Parathyroid adenoma (tissue), 2 donors: ENCODE results near the gene PKD1L1.

ENCODE experiments used
- H2AFZ ChIP-seq: fragments of 300-600 bp; sonication (generic); one replicate; pipeline ENCODE4 v1.7.0; 2017; ENCODE audit warnings: antibody characterized with exemption, mild to moderate bottlenecking
- H3K27ac ChIP-seq: fragments of 300-600 bp; sonication (generic); one replicate; pipeline ENCODE4 v1.7.0; 2017
- H3K27me3 ChIP-seq: fragments of 300-600 bp; sonication (generic); one replicate; pipeline ENCODE4 v1.7.0; 2017; ENCODE audit warnings: low read length; ENCODE audit not compliant: control insufficient read depth, insufficient read depth
- H3K36me3 ChIP-seq: fragments of 300-600 bp; sonication (generic); one replicate; pipeline ENCODE4 v1.7.0; 2017; ENCODE audit warnings: low read length; ENCODE audit not compliant: control insufficient read depth, insufficient read depth
- H3K4me1 ChIP-seq: fragments of 300-600 bp; sonication (generic); one replicate; pipeline ENCODE4 v1.7.0; 2017; ENCODE audit warnings: control low read depth
- H3K4me2 ChIP-seq: fragments of 300-600 bp; sonication (generic); one replicate; pipeline ENCODE4 v1.7.0; 2017; ENCODE audit warnings: low read length
- H3K4me3 ChIP-seq: fragments of 300-600 bp; sonication (generic); one replicate; pipeline ENCODE4 v1.7.0; 2017; ENCODE audit warnings: low read depth, low read length
- H3K79me2 ChIP-seq: fragments of 300-600 bp; sonication (generic); one replicate; pipeline ENCODE4 v1.7.0; 2017; ENCODE audit warnings: control low read depth
- H3K9ac ChIP-seq: fragments of 300-600 bp; sonication (generic); one replicate; pipeline ENCODE4 v1.7.0; 2017; ENCODE audit warnings: mild to moderate bottlenecking
- H3K9me3 ChIP-seq: fragments of 300-600 bp; sonication (generic); one replicate; pipeline ENCODE4 v1.7.0; 2017; ENCODE audit warnings: low read length; ENCODE audit not compliant: control insufficient read depth
- CTCF ChIP-seq: fragments of 300-600 bp; sonication (generic); IDR thresholded peaks from one replicate; pipeline ENCODE4 v1.7.0; 2017; ENCODE audit warnings: antibody characterized with exemption, mild to moderate bottlenecking
- donor health status: primary hyperparathyroidism.

Gene PKD1L1

GRCh38 chr7:47807756-47808155, 140.5 kb downstream of the PKD1L1 start:
- Histone ChIP-seq H3K27ac (no peak overlapping the region), H3K4me1 (no peaks in the 10 kb centered on the region), H3K9me3 (no peaks in the 10 kb centered on the region), H3K4me2 (no peak overlapping the region), H2AFZ (no peak overlapping the region), H3K9ac (no peak overlapping the region), H3K27me3 (no peaks in the 10 kb centered on the region), H3K36me3 (no peaks in the 10 kb centered on the region), H3K4me3 (no peak overlapping the region), H3K79me2 (no peaks in the 10 kb centered on the region)
- no peak for TF ChIP-seq CTCF

- no peak for TF ChIP-seq CTCF
- H3K27ac ChIP-seq, result no peak overlapping the region
Observed at GRCh38 chr7:47807126-47807525, 141.1 kb downstream of the PKD1L1 start.

GRCh38 chr7:47806701-47807103, 141.6 kb downstream of the PKD1L1 start:
- no peak overlapping the region for H3K4me2 ChIP-seq
- no peaks in the 10 kb centered on the region for H3K36me3 ChIP-seq
- no peaks in the 10 kb centered on the region for H3K4me1 ChIP-seq
- no peaks in the 10 kb centered on the region for H3K9me3 ChIP-seq
- H3K27me3 ChIP-seq, result no peaks in the 10 kb centered on the region
- H2AFZ ChIP-seq, result no peak overlapping the region
- no peak overlapping the region for H3K9ac ChIP-seq
- H3K27ac ChIP-seq, result no peak overlapping the region
- no peak overlapping the region for H3K4me3 ChIP-seq
- no peaks in the 10 kb centered on the region for H3K79me2 ChIP-seq
- no peak for TF ChIP-seq CTCF

More at GRCh38 chr7:47807126-47807525, 141.1 kb downstream of the PKD1L1 start:
- Histone ChIP-seq H3K9me3 (no peaks in the 10 kb centered on the region), H2AFZ (no peak overlapping the region), H3K9ac (no peak overlapping the region), H3K4me2 (no peak overlapping the region), H3K36me3 (no peaks in the 10 kb centered on the region), H3K4me3 (no peak overlapping the region), H3K79me2 (no peaks in the 10 kb centered on the region), H3K27me3 (no peaks in the 10 kb centered on the region), H3K4me1 (no peaks in the 10 kb centered on the region)

GRCh38 chr7:47804767-47805545, 143.3 kb downstream of the PKD1L1 start:
- no peak overlapping the region for H3K4me2 ChIP-seq
- H3K4me1 ChIP-seq, result no peaks in the 10 kb centered on the region
- no peaks in the 10 kb centered on the region for H3K9me3 ChIP-seq
- TF ChIP-seq CTCF, result no peak
- no peak overlapping the region for H3K9ac ChIP-seq
- H3K36me3 ChIP-seq, result no peaks in the 10 kb centered on the region
- no peak overlapping the region for H3K27ac ChIP-seq
- H3K27me3 ChIP-seq, result no peaks in the 10 kb centered on the region
- H3K4me3 ChIP-seq, result no peak overlapping the region
- H2AFZ ChIP-seq, result no peak overlapping the region
- H3K79me2 ChIP-seq, result no peaks in the 10 kb centered on the region

GRCh38 chr7:47803846-47804245, 144.4 kb downstream of the PKD1L1 start:
- no peak for TF ChIP-seq CTCF
- Histone ChIP-seq H3K4me3 (no peak overlapping the region), H3K9me3 (no peaks in the 10 kb centered on the region)

More at GRCh38 chr7:47803846-47804245, 144.4 kb downstream of the PKD1L1 start:
- Histone ChIP-seq H3K27ac (no peak overlapping the region), H2AFZ (no peak overlapping the region), H3K4me1 (no peaks in the 10 kb centered on the region), H3K79me2 (no peaks in the 10 kb centered on the region), H3K4me2 (no peak overlapping the region), H3K36me3 (no peaks in the 10 kb centered on the region), H3K9ac (no peak overlapping the region), H3K27me3 (no peaks in the 10 kb centered on the region)
